ENCODE data around the gene SLC7A14. TPM values are rescaled to one million over a fixed set of nuclear protein-coding genes. Genes with fewer than 3 reads are reported as not detected.
A peak's percentile ranks its signal among the peaks of the same experiment; 100 is the strongest.

The SLC7A14 gene
- total and polyA plus RNA-seq, 2 of the 13 experiments (the other 11 are each of a cell fraction or from before 2014, with no cell fraction given) = not detected

- TF ChIP-seq RCOR2 (CRISPR knock-in tag; IDR thresholded peaks at IDR 0.05) (0 out of 2 replicates have a peak, but pooled peaks have one; percentile 33), SMARCE1 (IDR thresholded peaks at IDR 0.05; ENCODE audit: borderline replicate concordance) (no peak), LRRFIP1 (CRISPR knock-in tag; conservative IDR thresholded peaks at IDR 0.05) (no peak), ZBTB14 (CRISPR knock-in tag; IDR thresholded peaks at IDR 0.05) (no peak), ATAD3A (CRISPR knock-in tag; IDR thresholded peaks at IDR 0.05) (no peak), ZNF761 (CRISPR knock-in tag; conservative IDR thresholded peaks at IDR 0.05) (0 out of 2 replicates have a peak, but pooled peaks have one; percentile 16), RFXAP (CRISPR knock-in tag; IDR thresholded peaks at IDR 0.05; ENCODE audit: borderline replicate concordance) (peak; percentile 62; the same call in 1 of the 2 replicates), ZNF136 (CRISPR knock-in tag; IDR thresholded peaks at IDR 0.05; ENCODE audit: low read depth) (no peak), AKNA (CRISPR knock-in tag; IDR thresholded peaks at IDR 0.05; ENCODE audit: borderline replicate concordance) (no peak), SPEN (CRISPR knock-in tag; IDR thresholded peaks at IDR 0.05; ENCODE audit: low read depth) (peak; percentile 51; the same call in 1 of the 2 replicates), ZBTB34 (CRISPR knock-in tag; IDR thresholded peaks at IDR 0.05) (peak; percentile 62; the same call in 1 of the 2 replicates), ZNF232 (CRISPR knock-in tag; IDR thresholded peaks at IDR 0.05; ENCODE audit: borderline replicate concordance) (0 out of 2 replicates have a peak, but pooled peaks have one; percentile 16), GPN1 (CRISPR knock-in tag; IDR thresholded peaks at IDR 0.05; ENCODE audit: borderline replicate concordance) (no peak), DNMT3B (CRISPR knock-in tag; conservative IDR thresholded peaks at IDR 0.05) (no peak), AHR (CRISPR knock-in tag; IDR thresholded peaks at IDR 0.05) (no peak), EZH2 (conservative IDR thresholded peaks at IDR 0.05; ENCODE audit: low read depth, low read length) (no peak), KDM3A (CRISPR knock-in tag; IDR thresholded peaks at IDR 0.05; ENCODE audit: low read depth) (no peak), ERF (CRISPR knock-in tag; IDR thresholded peaks at IDR 0.05) (peak; percentile 27; the same call in 1 of the 2 replicates), ZNF703 (CRISPR knock-in tag; IDR thresholded peaks at IDR 0.05; ENCODE audit: borderline replicate concordance) (no peak), ZNF543 (CRISPR knock-in tag; IDR thresholded peaks at IDR 0.05) (no peak)
These were observed 160.2 kb downstream of the SLC7A14 start (continued) for GRCh38 chr3:170425491-170426239.
